D721Med (cell line): ENCODE results near the gene CHAC2.
A peak's percentile ranks its signal among the peaks of the same experiment; 100 is the strongest.
"Not testable (repeated sequence)": the region's sequence is repeated elsewhere in the genome, so short reads cannot be mapped to it uniquely, and the experiment has no call there.

Experiments used
- DNase-seq: peaks from one replicate; pipeline ENCODE4 v3.0.0; 2011; ENCODE audit warnings: low spot score; ENCODE audit not compliant: insufficient read length
- FAIRE-seq: peaks from 2 replicates; lab custom pipeline; 2011; peaks lifted over from hg19 to GRCh38; lab: Jason Lieb, UNC
- CTCF ChIP-seq: IDR thresholded peaks from 2 replicates; pipeline ENCODE4 v1.5.1; 2012; ENCODE audit warnings: mild to moderate bottlenecking, control low read depth; ENCODE audit not compliant: insufficient read depth; ENCODE audit errors: missing control alignments

Gene CHAC2

DNA sequence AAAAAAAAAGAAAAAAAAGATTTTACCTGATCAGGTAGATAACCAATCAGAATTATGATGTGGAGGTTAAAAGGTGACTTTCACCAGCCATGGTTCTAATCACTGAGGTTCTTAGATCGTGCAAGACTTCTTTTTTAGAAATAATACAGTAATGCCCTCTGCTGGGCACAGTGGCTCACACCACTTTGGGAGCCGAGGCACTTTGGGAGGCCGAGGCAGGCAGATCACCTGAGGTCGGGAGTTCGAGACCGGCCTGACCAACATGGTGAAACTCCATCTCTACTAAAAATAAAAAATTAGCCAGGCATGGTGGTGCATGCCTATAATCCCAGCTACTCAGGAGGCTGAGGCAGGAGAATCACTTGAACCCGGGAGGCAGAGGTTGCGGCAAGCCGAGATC, 56.0 kb downstream of the CHAC2 start:
- not testable (repeated sequence) for DNase-seq, FAIRE-seq
- TF ChIP-seq CTCF: peak; percentile 26
